ENCODE data around the gene BDKRB2. TPM values are rescaled to one million over a fixed set of nuclear protein-coding genes. Genes with fewer than 3 reads are reported as not detected.

The BDKRB2 gene
- total RNA-seq, 1 donor from 2014 or later, result 3.2 TPM

- Histone ChIP-seq H3K36me3 (ENCODE audit: control insufficient read depth, insufficient read depth, low read length) (no peaks in the 10 kb centered on the region), H3K27me3 (ENCODE audit: control insufficient read depth, insufficient read depth, low read length) (peaks cover 2% of the 10 kb centered on the region), H3K4me3 (ENCODE audit: low read depth, low read length) (no peak overlapping the region)
- FAIRE-seq (no peak), DNase-seq (ENCODE audit: low read depth) (no peak)
- no peak for TF ChIP-seq CTCF (IDR thresholded peaks at IDR 0.05; ENCODE audit: insufficient read depth, low read length, severe bottlenecking)
These were observed 24.4 kb upstream of the BDKRB2 start for GRCh38 chr14:96180043-96180874.

- FAIRE-seq (peak; percentile 13), DNase-seq (ENCODE audit: low read depth) (peak; percentile 29)
- Histone ChIP-seq H3K27me3 (ENCODE audit: control insufficient read depth, insufficient read depth, low read length) (no peaks in the 10 kb centered on the region), H3K4me3 (ENCODE audit: low read depth, low read length) (no peak overlapping the region), H3K36me3 (ENCODE audit: control insufficient read depth, insufficient read depth, low read length) (no peaks in the 10 kb centered on the region)
- TF ChIP-seq CTCF (IDR thresholded peaks at IDR 0.05; ENCODE audit: insufficient read depth, low read length, severe bottlenecking), result no peak
These were observed 23.2 kb upstream of the BDKRB2 start for GRCh38 chr14:96181186-96182056.

- no peak for TF ChIP-seq CTCF (IDR thresholded peaks at IDR 0.05; ENCODE audit: insufficient read depth, low read length, severe bottlenecking)
- H3K27me3 ChIP-seq (ENCODE audit: control insufficient read depth, insufficient read depth, low read length), result peaks cover 1% of the 10 kb centered on the region
- FAIRE-seq, result no peak
- H3K4me3 ChIP-seq (ENCODE audit: low read depth, low read length), result no peak overlapping the region
- no peaks in the 10 kb centered on the region for H3K36me3 ChIP-seq (ENCODE audit: control insufficient read depth, insufficient read depth, low read length)
- DNase-seq (ENCODE audit: low read depth), result no peak
These were observed 22.1 kb upstream of the BDKRB2 start for GRCh38 chr14:96182546-96182945.

- no peak overlapping the region for H3K4me3 ChIP-seq (ENCODE audit: low read depth, low read length)
- DNase-seq (ENCODE audit: low read depth), result no peak
- peaks cover 1% of the 10 kb centered on the region for H3K27me3 ChIP-seq (ENCODE audit: control insufficient read depth, insufficient read depth, low read length)
- no peak for FAIRE-seq
- H3K36me3 ChIP-seq (ENCODE audit: control insufficient read depth, insufficient read depth, low read length), result no peaks in the 10 kb centered on the region
- no peak for TF ChIP-seq CTCF (IDR thresholded peaks at IDR 0.05; ENCODE audit: insufficient read depth, low read length, severe bottlenecking)
These were observed 19.9 kb upstream of the BDKRB2 start for GRCh38 chr14:96184737-96185136.

GRCh38 chr14:96187216-96188031 is 17.2 kb upstream of the BDKRB2 start:
- FAIRE-seq (no peak), DNase-seq (ENCODE audit: low read depth) (no peak)
- H3K27me3 ChIP-seq (ENCODE audit: control insufficient read depth, insufficient read depth, low read length), result peaks cover 1% of the 10 kb centered on the region
- TF ChIP-seq CTCF (IDR thresholded peaks at IDR 0.05; ENCODE audit: insufficient read depth, low read length, severe bottlenecking), result no peak
- no peaks in the 10 kb centered on the region for H3K36me3 ChIP-seq (ENCODE audit: control insufficient read depth, insufficient read depth, low read length)
- no peak overlapping the region for H3K4me3 ChIP-seq (ENCODE audit: low read depth, low read length)
